DND-41 (cell line): ENCODE measurements around the gene LGR4.

Experiments used
- ATAC-seq: fragments of 200-7000 bp; cut with Tn5 transposase; 3 replicates; pipeline ENCODE4 v1.9.1; 2021; ENCODE audit warnings: low read depth; ENCODE audit not compliant: insufficient read depth
- DNase-seq: peaks from one replicate; pipeline ENCODE4 v3.0.0-alpha.2; 2020
- H2AFZ ChIP-seq: 2 replicates; pipeline ENCODE4 v1.6.0; 2012; ENCODE audit warnings: low read depth, low read length
- H3K27ac ChIP-seq: 2 replicates; pipeline ENCODE4 v1.5.1; 2012; ENCODE audit warnings: low read length, inconsistent platforms
- H3K27me3 ChIP-seq: fragments of 200-600 bp; sonication (generic); 2 replicates; pipeline ENCODE4 v1.6.0; 2012; ENCODE audit warnings: low read length, mild to moderate bottlenecking, inconsistent platforms; ENCODE audit not compliant: insufficient read depth, poor library complexity
- H3K36me3 ChIP-seq: 2 replicates; pipeline ENCODE4 v1.5.1; 2012; ENCODE audit warnings: low read length, inconsistent platforms; ENCODE audit not compliant: insufficient read depth
- H3K4me1 ChIP-seq: 2 replicates; pipeline ENCODE4 v1.5.1; 2012; ENCODE audit warnings: mild to moderate bottlenecking, low read length; ENCODE audit not compliant: insufficient read depth
- H3K4me2 ChIP-seq: 2 replicates; pipeline ENCODE4 v1.6.0; 2012; ENCODE audit warnings: mild to moderate bottlenecking, moderate library complexity, low read length, inconsistent platforms; ENCODE audit not compliant: insufficient read depth
- H3K4me3 ChIP-seq, 2 experiments: fragments of 200-600 bp in 1 of 2; shearing (Covaris generic) in 1 of 2; 2 replicates each; pipeline ENCODE4 v1.5.1; 2012 to 2016; ENCODE audit warnings: inconsistent platforms in 2 of 2, low read length in 2 of 2, mild to moderate bottlenecking in 2 of 2, low read depth in 1 of 2, moderate library complexity in 1 of 2
- H3K79me2 ChIP-seq: 2 replicates; pipeline ENCODE4 v1.6.0; 2012; ENCODE audit warnings: low read length, inconsistent platforms; ENCODE audit not compliant: insufficient read depth
- H3K9ac ChIP-seq: 2 replicates; pipeline ENCODE4 v1.6.0; 2012; ENCODE audit warnings: low read depth, mild to moderate bottlenecking, inconsistent platforms, low read length, moderate library complexity
- H3K9me3 ChIP-seq: 2 replicates; pipeline ENCODE4 v1.5.1; 2012; ENCODE audit warnings: low read length, moderate library complexity, mild to moderate bottlenecking, inconsistent platforms; ENCODE audit not compliant: insufficient read depth, severe bottlenecking
- H4K20me1 ChIP-seq: 2 replicates; pipeline ENCODE4 v1.6.0; 2012; ENCODE audit warnings: low read length; ENCODE audit not compliant: insufficient read depth
- CTCF ChIP-seq: IDR thresholded peaks from 2 replicates; pipeline ENCODE4 v1.5.1; 2012; ENCODE audit warnings: borderline replicate concordance, low read length, moderate library complexity, mild to moderate bottlenecking; ENCODE audit not compliant: poor library complexity, severe bottlenecking; ENCODE audit errors: extremely low read depth
- EZH2 ChIP-seq: IDR thresholded peaks from 3 replicates; pipeline ENCODE4 v1.6.1; 2012; ENCODE audit warnings: borderline replicate concordance, low read depth, mild to moderate bottlenecking, moderate library complexity, low read length, inconsistent platforms; ENCODE audit not compliant: severe bottlenecking

LGR4 gene

DNA sequence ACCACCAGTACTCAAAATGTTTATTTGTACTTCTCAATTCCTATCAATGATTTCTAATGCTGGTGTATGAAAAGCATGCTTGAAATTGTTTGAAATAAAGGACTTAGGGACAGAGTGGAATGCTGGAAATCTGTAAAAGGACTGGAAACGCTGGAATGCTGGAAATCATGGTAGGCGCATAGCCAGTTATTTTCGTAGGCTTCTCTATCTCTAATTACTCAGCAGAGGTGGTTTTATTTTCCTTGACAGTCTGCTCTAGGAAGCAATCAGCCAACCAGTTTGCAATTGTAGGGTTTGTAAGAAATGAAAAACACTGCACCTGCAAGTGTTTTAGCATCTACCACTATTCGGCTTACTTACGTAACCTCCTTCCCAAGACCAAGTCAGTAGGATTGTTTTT is 33.2 kb upstream of the LGR4 start:
- Histone ChIP-seq H3K4me1 (peaks cover 31% of the 10 kb centered on the region), H3K9ac (peak overlapping the region; percentile 92), H2AFZ (peak overlapping the region; percentile 99), H4K20me1 (peaks cover 11% of the 10 kb centered on the region; the same call in 1 of the 2 replicates), H3K36me3 (peaks cover 26% of the 10 kb centered on the region), H3K4me3 (peak overlapping the region; percentile 84 to 96), H3K27me3 (no peaks in the 10 kb centered on the region), H3K79me2 (peaks cover 64% of the 10 kb centered on the region), H3K4me2 (peak overlapping the region; percentile 98), H3K27ac (peak overlapping the region; percentile 97), H3K9me3 (no peaks in the 10 kb centered on the region)
- DNase-seq (no peak), ATAC-seq (peak; percentile 3)
- TF ChIP-seq CTCF: no peak
- TF ChIP-seq EZH2: no peak

- H3K79me2 ChIP-seq: peaks cover 64% of the 10 kb centered on the region
- peaks cover 38% of the 10 kb centered on the region for H3K36me3 ChIP-seq
- H3K9ac ChIP-seq: no peak overlapping the region
- ATAC-seq: no peak
- H3K4me2 ChIP-seq: peak overlapping the region; percentile 98; the same call in 1 of the 2 replicates
- TF ChIP-seq EZH2: no peak
- no peak for TF ChIP-seq CTCF
- no peak overlapping the region for H3K4me3 ChIP-seq
- H4K20me1 ChIP-seq: peaks cover 11% of the 10 kb centered on the region; the same call in 1 of the 2 replicates
- H3K27me3 ChIP-seq: no peaks in the 10 kb centered on the region
- peaks cover 31% of the 10 kb centered on the region for H3K4me1 ChIP-seq
- peak overlapping the region; percentile 19; the same call in 1 of the 2 replicates for H3K27ac ChIP-seq
- no peak for DNase-seq
- H2AFZ ChIP-seq: no peak overlapping the region
- no peaks in the 10 kb centered on the region for H3K9me3 ChIP-seq
Measured at GRCh38 chr11:27504205-27504604, 31.6 kb upstream of the LGR4 start.

- Histone ChIP-seq H4K20me1 (peaks cover 11% of the 10 kb centered on the region; the same call in 1 of the 2 replicates), H3K9ac (no peak overlapping the region), H3K27ac (no peak overlapping the region), H3K4me1 (peaks cover 20% of the 10 kb centered on the region), H3K27me3 (no peaks in the 10 kb centered on the region), H3K79me2 (peaks cover 60% of the 10 kb centered on the region), H3K4me3 (no peak overlapping the region), H2AFZ (no peak overlapping the region), H3K9me3 (no peaks in the 10 kb centered on the region), H3K4me2 (no peak overlapping the region), H3K36me3 (peaks cover 65% of the 10 kb centered on the region)
- TF ChIP-seq EZH2 (no peak), CTCF (no peak)
- DNase-seq (no peak), ATAC-seq (no peak)
Measured at GRCh38 chr11:27501100-27501499, 28.5 kb upstream of the LGR4 start.
